ENCODE results near the gene MYL10.
"Not testable (repeated sequence)": the region's sequence is repeated elsewhere in the genome, so short reads cannot be mapped to it uniquely, and the experiment has no call there.

Gene MYL10

GRCh38 chr7:101650579-101651081 is 21.5 kb upstream of the MYL10 start:
- no peak for DNase-seq

- not testable (repeated sequence) for DNase-seq
Observed at GRCh38 chr7:101647876-101648275, 18.8 kb upstream of the MYL10 start.

- no peak for DNase-seq
Observed at GRCh38 chr7:101645951-101646350, 16.9 kb upstream of the MYL10 start.

- no peak for DNase-seq
Observed at GRCh38 chr7:101644879-101645278, 15.8 kb upstream of the MYL10 start.

GRCh38 chr7:101639127-101639526 is 10.0 kb upstream of the MYL10 start:
- not testable (repeated sequence) for DNase-seq

- no peak for DNase-seq
Observed at GRCh38 chr7:101636822-101637623, 7.9 kb upstream of the MYL10 start.

GRCh38 chr7:101635484-101635883 is 6.4 kb upstream of the MYL10 start:
- no peak for DNase-seq

GRCh38 chr7:101634196-101634717 is 5.2 kb upstream of the MYL10 start:
- no peak for DNase-seq

- DNase-seq: no peak
Observed at GRCh38 chr7:101633511-101633910, 4.4 kb upstream of the MYL10 start.

GRCh38 chr7:101632641-101633040 is 3.5 kb upstream of the MYL10 start:
- DNase-seq: no peak

- no peak for DNase-seq
Observed at GRCh38 chr7:101631224-101631714, 2.2 kb upstream of the MYL10 start.

- DNase-seq: no peak
Observed at GRCh38 chr7:101630591-101630990, 1.5 kb upstream of the MYL10 start.

GRCh38 chr7:101628522-101628921 is 574 bp downstream of the MYL10 start:
- DNase-seq: no peak

- no peak for DNase-seq
Observed at GRCh38 chr7:101626758-101627157, 2.3 kb downstream of the MYL10 start.

- no peak for DNase-seq
Observed at GRCh38 chr7:101626069-101626671, 2.9 kb downstream of the MYL10 start.

GRCh38 chr7:101625031-101625791 is 3.9 kb downstream of the MYL10 start:
- DNase-seq: no peak

GRCh38 chr7:101624246-101625001 is 4.7 kb downstream of the MYL10 start:
- DNase-seq: no peak

GRCh38 chr7:101622609-101623173 is 6.4 kb downstream of the MYL10 start:
- no peak for DNase-seq

GRCh38 chr7:101620991-101621390 is 8.1 kb downstream of the MYL10 start:
- no peak for DNase-seq

- no peak for DNase-seq
Observed at GRCh38 chr7:101620395-101620794, 8.7 kb downstream of the MYL10 start.

GRCh38 chr7:101618916-101619315 is 10.2 kb downstream of the MYL10 start:
- DNase-seq: no peak
